ENCODE data around the gene MAP3K8. TPM values are rescaled to one million over a fixed set of nuclear protein-coding genes. Genes with fewer than 3 reads are reported as not detected.
"Not testable (repeated sequence)": the region's sequence is repeated elsewhere in the genome, so short reads cannot be mapped to it uniquely, and the experiment has no call there.

MAP3K8 gene
- total and polyA plus RNA-seq, 12 donors: 2.7 to 19.2 (median 6.9) TPM

- H3K9me3 ChIP-seq: no peaks in the 10 kb centered on the region
- no peak for TF ChIP-seq CTCF (IDR thresholded peaks at IDR 0.05)
- no peaks in the 10 kb centered on the region for H3K27me3 ChIP-seq
- H3K27ac ChIP-seq: peak overlapping the region; percentile 90 to 99 (median 99)
- peaks cover 0 to 60% (median 51%) of the 10 kb centered on the region in 9 donors for H3K4me1 ChIP-seq
- intact Hi-C loops (cut with DNase I): no loop called here
- DNase-seq (peak; percentile 76 to 78), ATAC-seq (peak; percentile 22 to 58 (median 42))
- H3K4me3 ChIP-seq: peak overlapping the region; percentile 74 to 98 (median 94)
- WGBS, 2 donors: 0% methylated on average over 31 to 32 of the region's 32 CpGs
- peaks cover 0 to 15% (median 0%) of the 10 kb centered on the region in 9 donors for H3K36me3 ChIP-seq
Measured at GRCh38 chr10:30433306-30433729, 666 bp upstream of the MAP3K8 start.

- DNase-seq (peak; percentile 83 to 85), ATAC-seq (peak; percentile 56 to 89 (median 70))
- intact Hi-C loops (cut with DNase I): loop anchor here in 1 of 10 donors (1.0 kb wide), 1 partner anchor 21 kb away; no protein-coding TSS in a partner anchor
- H3K4me3 ChIP-seq: peak overlapping the region; percentile 74 to 98 (median 94)
- H3K27me3 ChIP-seq: no peaks in the 10 kb centered on the region
- H3K9me3 ChIP-seq: no peaks in the 10 kb centered on the region
- WGBS, 2 donors: 0% methylated on average over 56 of the region's 56 CpGs
- peaks cover 0 to 70% (median 60%) of the 10 kb centered on the region in 9 donors for H3K4me1 ChIP-seq
- no peak for TF ChIP-seq CTCF (IDR thresholded peaks at IDR 0.05)
- H3K36me3 ChIP-seq: peaks cover 0 to 26% (median 3%) of the 10 kb centered on the region in 9 donors
- H3K27ac ChIP-seq: peak overlapping the region; percentile 90 to 99 (median 99)
Measured at GRCh38 chr10:30434273-30435072, 489 bp downstream of the MAP3K8 start.

GRCh38 chr10:30435073-30435422, 1.1 kb downstream of the MAP3K8 start:
- DNase-seq: peak in 1 of 2 donors; percentile 38
- H3K4me3 ChIP-seq: peak overlapping the region; percentile 74 to 98 (median 94)
- H3K9me3 ChIP-seq: no peaks in the 10 kb centered on the region
- WGBS, 2 donors: 3 to 4% methylated on average over 13 of the region's 13 CpGs
- intact Hi-C loops (cut with DNase I): loop anchor here in 1 of 10 donors (1.0 kb wide), 1 partner anchor 22 kb away; no protein-coding TSS in a partner anchor
- peak overlapping the region; percentile 90 to 99 (median 99) for H3K27ac ChIP-seq
- H3K36me3 ChIP-seq: peaks cover 0 to 32% (median 5%) of the 10 kb centered on the region in 9 donors
- ATAC-seq: no peak
- H3K4me1 ChIP-seq: peaks cover 0 to 76% (median 65%) of the 10 kb centered on the region in 9 donors
- no peak for TF ChIP-seq CTCF (IDR thresholded peaks at IDR 0.05)
- no peaks in the 10 kb centered on the region for H3K27me3 ChIP-seq

- ATAC-seq, H3K9me3 ChIP-seq, H3K27me3 ChIP-seq, DNase-seq: not testable (repeated sequence)
- Histone ChIP-seq H3K4me1 (peaks cover 0 to 79% (median 62%) of the 10 kb centered on the region in 9 donors), H3K4me3 (peak overlapping the region; percentile 74 to 98 (median 94)), H3K27ac (peak overlapping the region; percentile 90 to 99 (median 99)), H3K36me3 (peaks cover 0 to 38% (median 5%) of the 10 kb centered on the region in 9 donors)
- WGBS, 2 donors: 70 to 73% methylated on average over 15 of the region's 15 CpGs
- intact Hi-C loops (cut with DNase I): loop anchor here in 1 of 10 donors (1.0 kb wide), 1 partner anchor 22 kb away; no protein-coding TSS in a partner anchor
Measured at GRCh38 chr10:30435499-30436167, 1.6 kb downstream of the MAP3K8 start.

Measured in heart right ventricle (tissue), 16 donors.